Stimulated activated CD8-positive, alpha-beta memory T cell treated with anti-CD3 and anti-CD28 coated beads, Interleukin-12 subunit alpha, Interleukin-12 subunit beta, amount 100 ng/mL, for 1 hour (primary cell): ENCODE data around the gene INSYN1.
"Not testable (repeated sequence)": the region's sequence is repeated elsewhere in the genome, so short reads cannot be mapped to it uniquely, and the experiment has no call there.

ENCODE experiments used
- DNase-seq: peaks from one replicate; pipeline ENCODE4 v3.0.0-alpha.2; 2020; ENCODE audit warnings: low read depth

The INSYN1 gene

DNA sequence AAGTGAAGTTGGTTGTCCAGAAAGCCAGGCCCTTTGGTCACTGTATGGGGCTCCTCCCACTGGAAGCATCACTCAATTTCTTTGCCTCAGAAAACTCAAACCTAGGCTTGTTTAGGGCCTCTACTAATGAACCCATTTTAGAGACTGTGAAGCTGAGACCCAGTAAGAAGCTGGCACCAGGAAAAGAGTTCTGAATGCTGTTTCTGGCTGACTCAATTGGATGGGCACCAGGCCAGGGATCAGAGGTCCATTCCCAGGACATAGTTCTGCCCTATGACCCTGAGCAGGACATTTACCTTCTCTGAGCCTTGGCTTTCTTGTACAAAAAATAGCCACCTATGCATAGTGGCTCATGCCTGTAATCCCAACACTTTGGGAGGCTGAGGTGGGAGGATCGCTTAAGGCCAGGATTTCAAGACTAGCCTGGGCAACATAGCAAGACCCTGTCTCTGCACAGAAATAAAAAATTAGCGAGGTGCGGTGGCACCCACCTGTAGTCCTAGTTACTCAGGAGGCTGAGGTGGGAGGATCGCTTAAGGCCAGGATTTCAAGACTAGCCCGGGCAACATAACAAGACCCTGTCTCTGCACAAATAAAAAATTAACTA, 38.4 kb downstream of the INSYN1 start:
- no peak for DNase-seq

- no peak for DNase-seq
Observed at GRCh38 chr15:73712107-73712506, 41.0 kb downstream of the INSYN1 start.

GRCh38 chr15:73711526-73711925, 41.6 kb downstream of the INSYN1 start:
- DNase-seq = no peak

GRCh38 chr15:73710321-73710720, 42.8 kb downstream of the INSYN1 start:
- no peak for DNase-seq

- no peak for DNase-seq
Observed at GRCh38 chr15:73709686-73710085, 43.5 kb downstream of the INSYN1 start.

GRCh38 chr15:73709241-73709640, 43.9 kb downstream of the INSYN1 start:
- no peak for DNase-seq

GRCh38 chr15:73708691-73709090, 44.5 kb downstream of the INSYN1 start:
- no peak for DNase-seq

DNA sequence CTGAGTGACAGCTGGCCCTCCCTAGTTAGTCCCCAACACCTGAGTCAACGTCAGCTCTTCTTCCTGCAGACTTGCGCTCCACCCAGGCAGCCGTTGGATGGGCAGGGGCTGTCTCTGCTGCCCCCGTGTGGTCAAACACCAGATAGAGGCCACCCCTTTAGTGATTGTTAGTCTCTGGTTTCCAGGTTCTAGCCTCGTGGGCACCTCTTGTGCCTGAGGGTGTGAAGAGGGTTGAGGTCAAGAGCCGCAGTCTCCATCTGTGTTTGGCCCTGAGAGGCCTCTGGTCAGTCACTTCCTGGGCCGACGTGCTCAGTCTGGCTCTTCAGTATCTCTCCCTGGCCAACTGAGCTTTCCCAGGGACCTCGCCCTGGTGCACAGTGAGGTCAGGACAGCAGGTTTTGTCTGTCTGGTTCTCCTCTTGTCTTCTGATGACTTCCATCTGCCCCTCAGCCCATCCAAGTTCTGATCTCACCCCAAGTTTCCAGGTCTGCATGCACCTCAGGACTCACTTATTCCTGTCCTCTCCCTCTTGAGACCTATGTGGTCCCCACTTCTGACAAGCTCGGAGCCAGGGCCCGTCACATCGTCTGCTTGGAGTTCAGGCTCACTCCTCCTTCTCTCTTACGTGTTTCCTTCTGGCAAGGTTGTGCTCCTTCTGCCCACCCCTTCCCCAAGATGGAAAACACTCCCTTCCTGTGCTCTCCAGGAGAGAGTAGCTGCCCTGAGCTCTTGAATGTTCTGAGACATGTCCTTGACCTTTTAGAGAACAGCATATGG, 48.1 kb downstream of the INSYN1 start:
- DNase-seq = peak; percentile 23

DNA sequence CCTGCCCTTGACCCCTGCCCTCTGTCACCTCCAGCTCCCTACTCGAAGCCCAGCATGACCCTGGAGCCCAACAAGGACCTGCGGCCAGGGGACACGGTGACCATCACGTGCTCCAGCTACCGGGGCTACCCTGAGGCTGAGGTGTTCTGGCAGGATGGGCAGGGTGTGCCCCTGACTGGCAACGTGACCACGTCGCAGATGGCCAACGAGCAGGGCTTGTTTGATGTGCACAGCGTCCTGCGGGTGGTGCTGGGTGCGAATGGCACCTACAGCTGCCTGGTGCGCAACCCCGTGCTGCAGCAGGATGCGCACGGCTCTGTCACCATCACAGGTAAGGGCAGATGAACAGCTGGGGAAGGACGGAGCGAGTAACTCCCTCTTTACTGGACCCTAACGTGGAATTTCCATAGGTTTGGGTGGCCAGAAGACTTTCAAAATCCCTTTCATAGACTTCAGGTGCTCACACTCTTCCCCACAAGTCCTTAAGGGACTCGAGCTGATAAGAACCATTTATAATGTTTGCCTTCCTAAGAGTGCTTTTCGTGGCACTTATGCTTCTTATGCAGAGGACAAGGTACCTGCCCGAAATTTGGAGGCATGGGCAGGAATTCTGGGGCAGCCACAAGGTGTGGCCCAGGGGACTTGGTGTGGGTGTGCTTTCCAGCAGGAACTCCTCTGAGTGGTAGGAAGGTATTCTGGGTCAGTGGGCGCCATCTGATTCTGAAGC, 48.8 kb downstream of the INSYN1 start:
- DNase-seq = not testable (repeated sequence)

- not testable (repeated sequence) for DNase-seq
Observed at GRCh38 chr15:73703601-73704000, 49.5 kb downstream of the INSYN1 start.

- not testable (repeated sequence) for DNase-seq
Observed at GRCh38 chr15:73702311-73703239, 50.6 kb downstream of the INSYN1 start.

GRCh38 chr15:73700041-73700842, 52.9 kb downstream of the INSYN1 start:
- peak; percentile 67 for DNase-seq

GRCh38 chr15:73699249-73700040, 53.7 kb downstream of the INSYN1 start:
- DNase-seq = no peak

DNA sequence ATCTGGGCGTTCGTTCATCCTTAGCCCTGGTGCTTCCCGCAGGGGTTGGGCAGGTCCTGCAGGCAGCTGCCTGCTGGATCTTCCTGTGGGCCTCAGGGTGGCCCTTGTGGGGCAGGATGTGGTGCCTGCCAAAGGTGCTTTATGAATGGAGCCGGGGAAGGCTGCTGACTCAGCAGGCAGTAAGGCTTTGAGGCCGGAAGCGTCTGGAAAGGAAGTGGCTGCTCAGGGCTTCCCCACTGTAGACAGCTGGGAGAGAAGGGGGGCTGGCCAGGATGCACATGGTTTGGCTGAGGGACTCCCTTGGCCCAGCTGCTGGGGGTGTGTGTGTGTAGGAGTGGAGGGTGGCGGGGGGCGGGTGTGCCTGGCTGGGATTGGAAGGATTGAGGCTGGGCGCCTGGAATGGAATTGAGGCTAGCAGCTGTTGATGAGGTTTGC, 56.1 kb downstream of the INSYN1 start:
- peak; percentile 47 for DNase-seq

DNA sequence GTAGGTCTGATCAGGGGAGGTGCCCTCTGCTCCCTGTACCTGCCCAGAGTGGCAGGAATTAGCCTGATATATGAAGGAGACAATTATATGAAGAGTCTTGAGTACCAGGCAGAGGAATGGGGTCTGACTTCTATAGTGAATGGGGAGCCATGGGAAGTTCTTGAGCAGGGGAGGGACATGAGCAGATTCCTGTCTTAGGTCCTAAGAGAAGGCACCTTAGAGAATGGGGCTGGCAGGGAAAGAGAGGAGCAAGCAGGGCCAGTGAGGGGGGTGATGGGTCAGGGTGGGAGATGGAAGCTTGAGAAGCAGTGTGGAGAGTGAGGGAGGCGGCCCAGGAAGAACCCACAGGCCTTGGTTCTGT, 56.5 kb downstream of the INSYN1 start:
- no peak for DNase-seq

DNA sequence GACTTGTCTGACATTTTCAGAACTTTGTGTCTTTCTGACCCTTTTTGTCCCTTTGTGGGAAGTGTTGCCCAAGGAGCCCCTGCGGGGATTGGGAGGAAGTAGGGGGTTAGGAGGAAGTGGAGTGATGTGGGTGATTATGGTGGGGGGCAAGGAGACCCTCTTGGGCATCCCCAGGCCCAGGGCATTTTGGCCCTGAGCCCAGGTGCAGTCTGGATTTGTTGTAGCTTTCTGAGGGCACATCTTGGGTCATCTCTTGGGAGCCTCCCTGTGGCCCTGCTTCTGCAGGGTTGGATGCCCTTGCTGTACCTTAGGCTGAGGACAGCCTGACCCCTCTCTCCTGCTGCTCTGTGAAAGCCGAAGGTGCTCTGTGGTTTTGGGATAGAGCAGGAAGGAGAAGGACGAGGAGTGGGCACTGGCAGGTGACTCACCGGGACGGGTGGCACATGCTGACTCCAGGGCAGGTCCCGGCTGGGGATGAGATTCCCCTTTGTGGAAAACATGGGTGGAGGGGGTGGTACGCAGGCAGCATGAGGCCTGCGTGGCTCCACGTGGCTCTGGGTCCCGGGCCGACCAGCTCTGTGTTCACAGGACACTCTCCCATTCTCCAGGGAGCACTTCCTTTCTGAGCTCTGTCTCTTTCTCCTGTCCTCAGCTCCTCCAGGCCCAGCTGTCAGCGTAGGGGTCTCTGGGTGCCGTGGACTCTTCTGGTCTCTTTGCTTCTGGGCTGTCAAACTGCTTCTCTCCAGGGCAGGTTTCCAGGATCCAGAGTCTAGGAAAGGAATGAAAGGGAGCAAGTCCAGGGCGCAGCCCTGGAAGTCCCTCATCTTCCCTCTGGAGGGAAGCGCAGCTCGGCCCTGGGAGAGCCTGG, 57.1 kb downstream of the INSYN1 start:
- DNase-seq = no peak

DNA sequence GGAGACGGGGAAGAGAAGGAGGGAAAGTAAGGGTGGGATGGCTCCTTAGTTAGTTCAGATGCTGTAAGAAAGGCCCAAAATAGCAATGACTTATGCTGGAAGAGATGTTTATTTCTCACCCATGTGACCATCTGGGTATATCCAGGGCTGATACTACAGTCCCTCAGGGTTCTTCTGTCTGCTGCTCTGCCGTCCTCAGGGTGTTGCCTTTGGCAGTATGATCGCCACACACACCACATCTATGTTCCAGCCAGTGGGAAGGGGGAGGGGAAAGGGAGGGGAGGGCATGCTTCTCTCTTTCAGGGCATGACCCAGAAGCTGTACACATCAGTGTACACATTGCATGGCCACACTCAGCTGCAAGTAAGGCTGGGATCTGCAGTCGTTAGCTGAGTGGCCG, 58.7 kb downstream of the INSYN1 start:
- no peak for DNase-seq

GRCh38 chr15:73691396-73691795, 61.8 kb downstream of the INSYN1 start:
- no peak for DNase-seq

GRCh38 chr15:73688455-73688854, 64.7 kb downstream of the INSYN1 start:
- DNase-seq = no peak
